OCI-LY7 (cell line): ENCODE data around the gene XPR1. TPM values are rescaled to one million over a fixed set of nuclear protein-coding genes. Genes with fewer than 3 reads are reported as not detected.

ENCODE experiments used
- BruUV-seq: library from RNA; stranded (reverse); fragments of 400-500 nt; replicated peaks from 2 replicates; lab custom pipeline; 2021; lab: Mats Ljungman, UMichigan
- CTCF ChIA-PET: fragments of 300-600 bp; sonication (Branson Sonifier 250); formaldehyde crosslinking; loops from one replicate; lab custom pipeline; 2022; ENCODE audit warnings: antibody characterized with exemption; ENCODE audit not compliant: unreplicated experiment; lab: Charles Lee
- POLR2A ChIA-PET: fragments of 300-600 bp; sonication (Branson Sonifier 250); formaldehyde crosslinking; loops from one replicate; lab custom pipeline; 2022; ENCODE audit warnings: antibody characterized with exemption; lab: Charles Lee
- DNase-seq: peaks from one replicate; pipeline ENCODE4 v3.0.0-alpha.2; 2015; ENCODE audit warnings: low spot score
- H2AFZ ChIP-seq: fragments of 200-600 bp; sonication (generic), shearing (Covaris generic); 2 replicates; pipeline ENCODE4 v1.6.1; 2014; ENCODE audit warnings: mild to moderate bottlenecking, antibody characterized with exemption, low read length, moderate library complexity
- H3K27ac ChIP-seq: fragments of 200-600 bp; sonication (generic); 2 replicates; pipeline ENCODE4 v1.5.1; 2014; ENCODE audit warnings: mixed run types, low read depth, mild to moderate bottlenecking, moderate library complexity, low read length, inconsistent platforms; ENCODE audit not compliant: poor library complexity, severe bottlenecking
- H3K36me3 ChIP-seq: fragments of 200-600 bp; sonication (generic); 2 replicates; pipeline ENCODE4 v1.6.1; 2014; ENCODE audit warnings: mild to moderate bottlenecking, antibody characterized with exemption, low read length, moderate library complexity, mixed read lengths; ENCODE audit not compliant: insufficient read depth
- H3K4me1 ChIP-seq: fragments of 200-600 bp; sonication (generic); 2 replicates; pipeline ENCODE4 v1.5.1; 2014; ENCODE audit warnings: mild to moderate bottlenecking, low read length; ENCODE audit not compliant: insufficient read depth, poor library complexity, severe bottlenecking
- H3K4me2 ChIP-seq: fragments of 200-600 bp; sonication (generic); 2 replicates; pipeline ENCODE4 v1.6.1; 2014; ENCODE audit warnings: mild to moderate bottlenecking, low read length
- H3K4me3 ChIP-seq: fragments of 200-600 bp; sonication (generic); 2 replicates; pipeline ENCODE4 v1.5.1; 2014; ENCODE audit warnings: mild to moderate bottlenecking, low read depth, low read length; ENCODE audit not compliant: poor library complexity, severe bottlenecking
- H3K79me2 ChIP-seq: fragments of 200-600 bp; sonication (generic); 2 replicates; pipeline ENCODE4 v1.6.1; 2016; ENCODE audit warnings: low read depth, mild to moderate bottlenecking, low read length, moderate library complexity, mixed read lengths; ENCODE audit not compliant: insufficient read depth
- H3K9me2 ChIP-seq: fragments of 200-600 bp; sonication (generic); 2 replicates; pipeline ENCODE4 v1.6.1; 2016; ENCODE audit warnings: mild to moderate bottlenecking, low read length, mixed read lengths; ENCODE audit not compliant: insufficient read depth
- H3K9me3 ChIP-seq: fragments of 200-600 bp; sonication (generic); 2 replicates; pipeline ENCODE4 v1.6.1; 2014; ENCODE audit warnings: mild to moderate bottlenecking, mixed run types, low read length, mixed read lengths
- H4K20me1 ChIP-seq: fragments of 200-600 bp; sonication (generic); 2 replicates; pipeline ENCODE4 v1.6.1; 2014; ENCODE audit warnings: mild to moderate bottlenecking, antibody characterized with exemption, low read length, moderate library complexity, mixed read lengths; ENCODE audit not compliant: insufficient read depth
- CTCF ChIP-seq: fragments of 200-600 bp; sonication (generic); conservative IDR thresholded peaks from 2 replicates; pipeline ENCODE4 v1.5.1; 2014; ENCODE audit warnings: mild to moderate bottlenecking, antibody characterized with exemption, low read length, moderate library complexity, mixed read lengths
- EZH2phosphoT487 ChIP-seq: fragments of 200-600 bp; sonication (generic); IDR thresholded peaks from 2 replicates; pipeline ENCODE4 v1.6.1; 2018; ENCODE audit warnings: low read depth, borderline replicate concordance, mild to moderate bottlenecking, mixed run types, antibody characterized with exemption, low read length, moderate library complexity, mixed read lengths
- intact Hi-C: fragments of 100-400 bp; cut with micrococcal nuclease; formaldehyde crosslinking; loops from one replicate; pipeline ENCODE4 v1.10.0; 2022; ENCODE audit not compliant: unreplicated experiment
- total RNA-seq, 2 experiments: library from RNA; depleted of rRNA in 1 of 2; stranded (reverse); fragments of >200 nt in 1 of 2; shearing (Covaris generic) in 1 of 2; gene quantifications; 2 replicates each; pipeline ENCODE4 v1.2.3, GENCODE V29; 2014 to 2022

XPR1 gene
- total RNA-seq, 2 experiments from 2014 or later = 8.6 to 17.2 TPM

GRCh38 chr1:180909005-180909414, 277.2 kb downstream of the XPR1 start:
- intact Hi-C loops = no loop called here
- TF ChIP-seq CTCF (no peak), EZH2phosphoT487 (no peak)
- no peak overlapping the region for H3K4me3 ChIP-seq
- H3K36me3 ChIP-seq = no peaks in the 10 kb centered on the region
- ChIA-PET POLR2A (no interaction called here), CTCF (no interaction called here)
- H2AFZ ChIP-seq = no peak overlapping the region
- no peaks in the 10 kb centered on the region for H3K79me2 ChIP-seq
- H4K20me1 ChIP-seq = no peaks in the 10 kb centered on the region
- no peaks in the 10 kb centered on the region for H3K4me1 ChIP-seq
- H3K9me3 ChIP-seq = no peaks in the 10 kb centered on the region
- BruUV-seq = no TSS peak
- no peak for DNase-seq
- no peak overlapping the region for H3K27ac ChIP-seq
- H3K4me2 ChIP-seq = no peak overlapping the region
- H3K9me2 ChIP-seq = no peaks in the 10 kb centered on the region

- no peak overlapping the region for H3K4me3 ChIP-seq
- ChIA-PET POLR2A (interaction anchor here (0.7 kb wide), 1 partner anchor 28 kb away, joined by 3 read pairs; no protein-coding TSS in a partner anchor), CTCF (no interaction called here)
- no peaks in the 10 kb centered on the region for H3K79me2 ChIP-seq
- H3K36me3 ChIP-seq = no peaks in the 10 kb centered on the region
- no peak overlapping the region for H3K27ac ChIP-seq
- H4K20me1 ChIP-seq = no peaks in the 10 kb centered on the region
- BruUV-seq = no TSS peak
- TF ChIP-seq EZH2phosphoT487 (no peak), CTCF (no peak)
- no peaks in the 10 kb centered on the region for H3K9me2 ChIP-seq
- H3K9me3 ChIP-seq = no peaks in the 10 kb centered on the region
- no peak for DNase-seq
- H3K4me1 ChIP-seq = no peaks in the 10 kb centered on the region
- H2AFZ ChIP-seq = no peak overlapping the region
- H3K4me2 ChIP-seq = no peak overlapping the region
- intact Hi-C loops = no loop called here
Observed at GRCh38 chr1:180909462-180909976, 277.7 kb downstream of the XPR1 start.

GRCh38 chr1:180911640-180912191, 279.9 kb downstream of the XPR1 start:
- ChIA-PET POLR2A (interaction anchor here (0.5 to 0.6 kb wide), 3 partner anchors 114 to 303 kb away, joined by 3 to 4 read pairs (median 3); no protein-coding TSS in a partner anchor), CTCF (interaction anchor here (0.6 kb wide), 1 partner anchor 1004 kb away, joined by 3 read pairs; no protein-coding TSS in a partner anchor)
- Histone ChIP-seq H3K79me2 (no peaks in the 10 kb centered on the region), H4K20me1 (no peaks in the 10 kb centered on the region), H2AFZ (no peak overlapping the region), H3K4me3 (no peak overlapping the region), H3K4me1 (no peaks in the 10 kb centered on the region), H3K27ac (no peak overlapping the region), H3K4me2 (no peak overlapping the region), H3K9me2 (no peaks in the 10 kb centered on the region), H3K9me3 (no peaks in the 10 kb centered on the region), H3K36me3 (no peaks in the 10 kb centered on the region)
- no peak for DNase-seq
- intact Hi-C loops = no loop called here
- TF ChIP-seq CTCF (no peak), EZH2phosphoT487 (no peak)
- BruUV-seq = no TSS peak
